C4-2B (cell line): ENCODE data around the gene TUBB4A.
A peak's percentile ranks its signal among the peaks of the same experiment; 100 is the strongest.

ENCODE experiments used
- H3K27ac ChIP-seq: fragments of 450-650 bp; 2 replicates; pipeline ENCODE4 v1.5.1; 2017
- ZFX ChIP-seq: fragments of 450-650 bp; IDR thresholded peaks from 2 replicates; pipeline ENCODE4 v1.6.1; 2017
- TF ChIP-seq, protein P1 (sequence below): fragments of 450-650 bp; conservative IDR thresholded peaks from 2 replicates; pipeline ENCODE4 v1.5.1; 2017; ENCODE audit warnings: mild to moderate bottlenecking

Gene TUBB4A

GRCh38 chr19:6470173-6470572 is 31.9 kb downstream of the TUBB4A start:
- no peak overlapping the region for H3K27ac ChIP-seq
- TF ChIP-seq, protein P1, sequence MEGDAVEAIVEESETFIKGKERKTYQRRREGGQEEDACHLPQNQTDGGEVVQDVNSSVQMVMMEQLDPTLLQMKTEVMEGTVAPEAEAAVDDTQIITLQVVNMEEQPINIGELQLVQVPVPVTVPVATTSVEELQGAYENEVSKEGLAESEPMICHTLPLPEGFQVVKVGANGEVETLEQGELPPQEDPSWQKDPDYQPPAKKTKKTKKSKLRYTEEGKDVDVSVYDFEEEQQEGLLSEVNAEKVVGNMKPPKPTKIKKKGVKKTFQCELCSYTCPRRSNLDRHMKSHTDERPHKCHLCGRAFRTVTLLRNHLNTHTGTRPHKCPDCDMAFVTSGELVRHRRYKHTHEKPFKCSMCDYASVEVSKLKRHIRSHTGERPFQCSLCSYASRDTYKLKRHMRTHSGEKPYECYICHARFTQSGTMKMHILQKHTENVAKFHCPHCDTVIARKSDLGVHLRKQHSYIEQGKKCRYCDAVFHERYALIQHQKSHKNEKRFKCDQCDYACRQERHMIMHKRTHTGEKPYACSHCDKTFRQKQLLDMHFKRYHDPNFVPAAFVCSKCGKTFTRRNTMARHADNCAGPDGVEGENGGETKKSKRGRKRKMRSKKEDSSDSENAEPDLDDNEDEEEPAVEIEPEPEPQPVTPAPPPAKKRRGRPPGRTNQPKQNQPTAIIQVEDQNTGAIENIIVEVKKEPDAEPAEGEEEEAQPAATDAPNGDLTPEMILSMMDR = no peak
- TF ChIP-seq ZFX = no peak

- no peak overlapping the region for H3K27ac ChIP-seq
- TF ChIP-seq, protein P1 = no peak
- TF ChIP-seq ZFX = no peak
Observed at GRCh38 chr19:6467384-6467783, 34.7 kb downstream of the TUBB4A start.

DNA sequence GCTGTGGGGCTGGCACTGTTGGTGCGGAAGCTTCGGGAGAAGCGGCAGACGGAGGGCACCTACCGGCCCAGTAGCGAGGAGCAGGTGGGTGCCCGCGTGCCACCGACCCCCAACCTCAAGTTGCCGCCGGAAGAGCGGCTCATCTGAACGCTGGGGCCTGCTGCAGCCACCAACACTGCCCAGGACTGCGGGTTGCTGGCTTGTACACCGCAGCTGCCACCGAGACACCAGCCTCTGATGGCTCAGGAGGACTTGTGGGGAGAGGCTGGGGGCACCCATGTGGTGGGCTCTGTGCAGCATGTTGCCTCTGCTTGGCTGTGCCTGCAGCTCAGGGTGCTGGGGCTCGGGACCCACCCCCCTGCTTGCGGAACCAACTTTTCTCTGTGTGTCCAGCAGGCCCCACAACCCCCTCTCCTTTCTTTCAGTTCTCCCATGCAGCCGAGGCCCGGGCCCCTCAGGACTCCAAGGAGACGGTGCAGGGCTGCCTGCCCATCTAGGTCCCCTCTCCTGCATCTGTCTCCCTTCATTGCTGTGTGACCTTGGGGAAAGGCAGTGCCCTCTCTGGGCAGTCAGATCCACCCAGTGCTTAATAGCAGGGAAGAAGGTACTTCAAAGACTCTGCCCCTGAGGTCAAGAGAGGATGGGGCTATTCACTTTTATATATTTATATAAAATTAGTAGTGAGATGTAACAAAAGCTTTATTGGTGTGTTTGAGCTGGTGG is 35.4 kb downstream of the TUBB4A start:
- no peak for TF ChIP-seq ZFX
- TF ChIP-seq, protein P1 = no peak
- H3K27ac ChIP-seq = no peak overlapping the region

DNA sequence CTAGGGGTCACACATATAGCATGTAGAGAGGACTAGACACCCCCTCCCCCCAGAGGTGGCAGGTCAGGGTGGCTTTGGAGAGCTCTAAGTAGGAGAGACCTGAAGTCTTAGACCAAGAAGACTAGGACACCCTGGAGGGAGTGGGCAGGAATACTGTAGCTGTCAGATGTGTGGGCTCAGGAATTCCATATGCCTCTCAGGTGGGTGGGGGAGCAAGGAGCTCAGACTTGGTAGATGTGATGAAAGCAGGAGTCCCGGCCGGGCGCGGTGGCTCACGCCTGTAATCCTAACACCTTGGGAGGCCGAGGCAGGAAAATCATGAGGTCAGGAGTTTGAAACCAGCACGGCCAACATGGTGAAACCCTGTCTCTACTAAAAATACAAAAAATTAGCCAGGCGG is 36.4 kb downstream of the TUBB4A start:
- no peak overlapping the region for H3K27ac ChIP-seq
- TF ChIP-seq, protein P1 = no peak
- TF ChIP-seq ZFX = no peak

DNA sequence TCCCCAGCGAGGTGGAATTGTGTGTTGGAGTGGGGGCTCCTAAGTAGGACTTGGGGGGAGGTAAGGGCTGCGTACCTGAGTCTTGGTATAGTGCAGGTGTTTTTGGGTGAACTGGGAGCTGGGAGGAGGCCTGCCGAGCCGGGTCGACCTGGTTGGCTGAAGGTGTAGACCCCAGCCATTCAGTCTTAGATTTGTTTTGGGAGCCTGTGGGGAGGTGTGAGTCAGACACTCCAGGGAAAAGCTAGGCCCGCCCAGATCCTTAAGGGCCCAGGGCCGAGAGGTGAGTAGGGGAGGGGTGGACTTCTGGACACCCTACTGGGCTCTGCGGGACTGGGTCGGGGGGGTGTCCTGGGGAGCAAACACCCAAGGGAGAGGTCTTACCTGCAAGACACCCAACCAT is 37.1 kb downstream of the TUBB4A start:
- TF ChIP-seq, protein P1 = no peak
- TF ChIP-seq ZFX = no peak
- peak overlapping the region; percentile 94 for H3K27ac ChIP-seq

DNA sequence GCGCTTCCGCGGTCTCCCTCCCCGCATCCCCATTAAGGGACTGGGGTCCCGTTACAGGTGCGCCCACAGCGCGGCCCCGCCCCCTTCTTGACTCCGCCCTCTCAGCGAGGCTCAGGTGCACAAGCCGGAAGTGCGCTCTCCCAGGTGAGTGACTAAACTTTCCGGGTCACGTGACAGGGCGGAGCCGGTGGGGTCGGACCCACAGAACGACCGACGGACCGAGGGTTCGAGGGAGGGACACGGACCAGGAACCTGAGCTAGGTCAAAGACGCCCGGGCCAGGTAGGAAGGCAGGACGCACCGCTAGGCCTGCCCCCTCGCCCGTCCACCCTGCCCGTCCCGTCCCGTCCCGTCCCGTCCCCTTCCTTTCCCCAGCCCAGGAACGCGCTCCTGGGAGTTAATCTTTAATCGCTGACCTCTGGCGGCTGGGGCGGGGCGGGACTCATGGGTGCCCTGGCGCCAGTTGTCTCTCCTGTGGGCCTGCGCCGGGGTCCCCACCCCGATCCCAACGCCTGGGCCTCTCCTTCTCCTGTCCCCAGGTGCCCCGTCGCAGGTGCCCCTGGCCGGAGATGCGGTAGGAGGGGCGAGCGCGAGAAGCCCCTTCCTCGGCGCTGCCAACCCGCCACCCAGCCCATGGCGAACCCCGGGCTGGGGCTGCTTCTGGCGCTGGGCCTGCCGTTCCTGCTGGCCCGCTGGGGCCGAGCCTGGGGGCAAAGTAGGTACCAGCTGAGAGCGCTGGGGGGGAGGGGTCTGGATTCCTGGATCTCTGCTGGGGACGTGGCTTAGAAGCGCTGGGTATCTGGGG is 37.8 kb downstream of the TUBB4A start, which contains the start of gene CRB3:
Gene CRB3, plus strand, starts transcription at position 202 of the 804 bp plus-strand sequence. Its CDS starts 431 bp downstream, at position 633.
- TF ChIP-seq ZFX = peak; percentile 61; the same call in 1 of the 2 replicates
- TF ChIP-seq, protein P1 = no peak
- peak within 1 kb of the TSS; percentile 94 for H3K27ac ChIP-seq
